H1 (cell line): ENCODE results near the gene PPP3R2. TPM values are rescaled to one million over a fixed set of nuclear protein-coding genes. Genes with fewer than 3 reads are reported as not detected.
A peak's percentile ranks its signal among the peaks of the same experiment; 100 is the strongest.

Experiments
- CTCF ChIA-PET: fragments of 300-600 bp; sonication (Branson Sonifier 250); formaldehyde crosslinking; loops from one replicate; lab custom pipeline; 2021; ENCODE audit not compliant: partially characterized antibody; lab: Charles Lee
- POLR2A ChIA-PET: fragments of 300-600 bp; sonication (Branson Sonifier 250); formaldehyde crosslinking; loops from one replicate; lab custom pipeline; 2021; ENCODE audit warnings: inconsistent platforms; ENCODE audit not compliant: partially characterized antibody; lab: Charles Lee
- DNase-seq, 2 experiments: peaks; one replicate each; pipeline versions ENCODE4 v3.0.0 to v3.0.0-alpha.2; 2010 to 2022; ENCODE audit warnings: low spot score in 2 of 2, low read depth in 1 of 2, mixed read lengths in 1 of 2
- FAIRE-seq: peaks from 2 replicates; lab custom pipeline; 2011; peaks lifted over from hg19 to GRCh38; lab: Jason Lieb, UNC
- H2AFZ ChIP-seq: 2 replicates; pipeline ENCODE4 v1.8.1; 2012; ENCODE audit warnings: low read length, inconsistent platforms
- H2AK5ac ChIP-seq: 2 replicates; pipeline ENCODE4 v1.6.1; 2013; ENCODE audit warnings: low read depth, low read length
- H2BK120ac ChIP-seq: replicated peaks from 2 replicates; pipeline ENCODE3; 2013; ENCODE audit warnings: low read depth, low read length, inconsistent platforms
- H2BK12ac ChIP-seq: 2 replicates; pipeline ENCODE4 v1.6.1; 2013; ENCODE audit warnings: low read depth, low read length
- H2BK15ac ChIP-seq: 2 replicates; pipeline ENCODE4 v1.6.1; 2013; ENCODE audit warnings: low read length
- H2BK20ac ChIP-seq: 2 replicates; pipeline ENCODE4 v1.6.1; 2013; ENCODE audit warnings: low read length
- H2BK5ac ChIP-seq: 2 replicates; pipeline ENCODE4 v1.6.1; 2013; ENCODE audit warnings: low read depth, low read length
- H3K14ac ChIP-seq: 2 replicates; pipeline ENCODE4 v1.6.1; 2013; ENCODE audit warnings: inconsistent platforms; ENCODE audit not compliant: insufficient read length
- H3K18ac ChIP-seq: 2 replicates; pipeline ENCODE4 v1.6.1; 2013; ENCODE audit warnings: low read length; ENCODE audit errors: extremely low read depth
- H3K23ac ChIP-seq: 2 replicates; pipeline ENCODE4 v1.6.1; 2013; ENCODE audit warnings: inconsistent platforms; ENCODE audit not compliant: insufficient read length
- H3K23me2 ChIP-seq: 2 replicates; pipeline ENCODE4 v1.6.1; 2013; ENCODE audit warnings: low read depth, low read length
- H3K27ac ChIP-seq: 2 replicates; pipeline ENCODE4 v1.6.1; 2011; ENCODE audit warnings: low read depth, low read length, inconsistent platforms
- H3K27me3 ChIP-seq, 4 experiments: replicated peaks in 1 of 4; 1 replicate in 1 of 4; 2 replicates in 3 of 4; pipeline versions ENCODE4 v1.6.1 to v1.8.1; 2011 to 2013; ENCODE audit warnings: low read length in 3 of 4, mild to moderate bottlenecking in 3 of 4, inconsistent platforms in 2 of 4, mixed read lengths in 2 of 4, moderate library complexity in 1 of 4; ENCODE audit not compliant: control insufficient read depth in 3 of 4, insufficient read depth in 3 of 4; ENCODE audit errors: extremely low read depth in 1 of 4
- H3K36me3 ChIP-seq, 4 experiments: 2 replicates each; pipeline versions ENCODE4 v1.6.1 to v1.8.1; 2011 to 2013; ENCODE audit warnings: mild to moderate bottlenecking in 4 of 4, low read length in 3 of 4, moderate library complexity in 2 of 4, control low read depth in 1 of 4, inconsistent platforms in 1 of 4; ENCODE audit not compliant: insufficient read depth in 4 of 4, control insufficient read depth in 2 of 4
- H3K4ac ChIP-seq: replicated peaks from 2 replicates; pipeline ENCODE3; 2013; ENCODE audit warnings: low read length, low read depth, mixed read lengths, inconsistent platforms; ENCODE audit not compliant: insufficient read length
- H3K4me1 ChIP-seq, 4 experiments: replicated peaks in 1 of 4; 1 replicate in 1 of 4; 2 replicates in 3 of 4; pipeline versions ENCODE4 v1.6.1 to v1.8.1; 2011 to 2013; ENCODE audit warnings: low read length in 3 of 4, inconsistent platforms in 2 of 4, mixed read lengths in 1 of 4; ENCODE audit not compliant: insufficient read depth in 4 of 4, control insufficient read depth in 3 of 4
- H3K4me2 ChIP-seq, 2 experiments: 2 replicates each; pipeline versions ENCODE4 v1.6.1 to v1.8.1; 2011 to 2013; ENCODE audit warnings: low read depth in 2 of 2, low read length in 2 of 2, control low read depth in 1 of 2, inconsistent platforms in 1 of 2, mild to moderate bottlenecking in 1 of 2; ENCODE audit not compliant: insufficient read depth in 1 of 2
- H3K4me3 ChIP-seq, 4 experiments: fragments of 200-600, 300-600 bp in 1 of 4; sonication (generic), shearing (Covaris generic), sonication (Bioruptor Twin) in 1 of 4; 2 replicates each; pipeline versions ENCODE4 v1.5.1 to v1.8.1; 2011 to 2016; ENCODE audit warnings: low read length in 4 of 4, low read depth in 3 of 4, control low read depth in 2 of 4, inconsistent platforms in 2 of 4, mild to moderate bottlenecking in 2 of 4, mixed read lengths in 1 of 4, moderate library complexity in 1 of 4; ENCODE audit not compliant: insufficient read depth in 2 of 4; ENCODE audit errors: extremely low read depth in 1 of 4
- H3K56ac ChIP-seq: replicated peaks from 2 replicates; pipeline ENCODE3; 2013; ENCODE audit warnings: low read depth, mild to moderate bottlenecking, mixed read lengths, low read length, inconsistent platforms; ENCODE audit not compliant: insufficient read length
- H3K79me1 ChIP-seq: 2 replicates; pipeline ENCODE4 v1.6.1; 2013; ENCODE audit warnings: low read depth, low read length, control low read depth
- H3K79me2 ChIP-seq, 2 experiments: 2 replicates each; pipeline versions ENCODE4 v1.6.1 to v1.8.1; 2012 to 2013; ENCODE audit warnings: low read length in 2 of 2, mild to moderate bottlenecking in 2 of 2, inconsistent platforms in 1 of 2; ENCODE audit not compliant: insufficient read depth in 2 of 2, control insufficient read depth in 1 of 2
- H3K9ac ChIP-seq, 4 experiments: replicated peaks in 1 of 4; 1 replicate in 1 of 4; 2 replicates in 3 of 4; pipeline versions ENCODE4 v1.6.1 to v1.8.1; 2011 to 2013; ENCODE audit warnings: low read depth in 3 of 4, low read length in 3 of 4, control low read depth in 2 of 4, mild to moderate bottlenecking in 2 of 4, moderate library complexity in 2 of 4, inconsistent platforms in 1 of 4; ENCODE audit errors: extremely low read depth in 1 of 4
- H3K9me3 ChIP-seq, 2 experiments: 2 replicates each; pipeline versions ENCODE4 v1.6.1 to v1.8.1; 2012 to 2013; ENCODE audit warnings: mild to moderate bottlenecking in 2 of 2, moderate library complexity in 2 of 2, control low read depth in 1 of 2, inconsistent platforms in 1 of 2, low read depth in 1 of 2, low read length in 1 of 2, mixed read lengths in 1 of 2; ENCODE audit not compliant: insufficient read depth in 2 of 2
- H4K20me1 ChIP-seq, 2 experiments: replicated peaks in 1 of 2; 2 replicates each; pipeline versions ENCODE3 to v1.8.1; 2011 to 2013; ENCODE audit warnings: inconsistent platforms in 2 of 2, low read length in 2 of 2, mild to moderate bottlenecking in 1 of 2; ENCODE audit not compliant: insufficient read depth in 2 of 2, control insufficient read depth in 1 of 2
- H4K5ac ChIP-seq: 2 replicates; pipeline ENCODE4 v1.6.1; 2013; ENCODE audit warnings: low read length, low read depth, mixed read lengths, inconsistent platforms; ENCODE audit not compliant: insufficient read length
- H4K8ac ChIP-seq: 2 replicates; pipeline ENCODE4 v1.8.0; 2013; ENCODE audit warnings: mild to moderate bottlenecking, moderate library complexity, low read length, inconsistent platforms; ENCODE audit not compliant: insufficient read depth; ENCODE audit errors: extremely low read depth
- H4K91ac ChIP-seq: replicated peaks from 2 replicates; pipeline ENCODE3; 2013; ENCODE audit warnings: low read length, mixed read lengths, inconsistent platforms; ENCODE audit not compliant: insufficient read length
- BRCA1 ChIP-seq: IDR thresholded peaks from 2 replicates; pipeline ENCODE4 v1.6.1; 2012; ENCODE audit warnings: low read depth, low read length, improper control_type of control experiment
- CHD1 ChIP-seq: IDR thresholded peaks from 2 replicates; pipeline ENCODE4 v1.6.1; 2012; ENCODE audit warnings: low read depth, low read length, improper control_type of control experiment
- JUN ChIP-seq: IDR thresholded peaks from 2 replicates; pipeline ENCODE4 v1.6.1; 2011; ENCODE audit warnings: low read depth, mild to moderate bottlenecking, improper control_type of control experiment, low read length
- KDM1A ChIP-seq: fragments of 200-600, 300-600 bp; sonication (generic); IDR thresholded peaks from 2 replicates; pipeline ENCODE4 v1.7.1; 2016; ENCODE audit warnings: mild to moderate bottlenecking, low read length, borderline replicate concordance
- POLR2AphosphoS5 ChIP-seq: IDR thresholded peaks from 2 replicates; pipeline ENCODE4 v1.6.1; 2011; ENCODE audit warnings: low read depth, low read length
- SIN3A ChIP-seq, 2 experiments: IDR thresholded peaks in 1 of 2; conservative IDR thresholded peaks in 1 of 2; 2 replicates each; pipeline ENCODE4 v1.6.1; 2011 to 2012; ENCODE audit warnings: low read length in 2 of 2, improper control_type of control experiment in 1 of 2, low read depth in 1 of 2, mild to moderate bottlenecking in 1 of 2
- SUZ12 ChIP-seq: fragments of 200-600 bp; sonication (generic); IDR thresholded peaks from 2 replicates; pipeline ENCODE4 v1.6.1; 2012; ENCODE audit warnings: mild to moderate bottlenecking, inconsistent platforms, low read length, moderate library complexity, mixed read lengths
- TAF1 ChIP-seq: IDR thresholded peaks from 2 replicates; pipeline ENCODE4 v1.6.1; 2011; ENCODE audit warnings: mild to moderate bottlenecking, low read depth, low read length
- TAF7 ChIP-seq: optimal IDR thresholded peaks from 2 replicates; pipeline ENCODE3; 2011; ENCODE audit warnings: low read depth, mild to moderate bottlenecking, inconsistent platforms, low read length, moderate library complexity, borderline replicate concordance
- TEAD4 ChIP-seq: IDR thresholded peaks from 2 replicates; pipeline ENCODE4 v1.6.1; 2012; ENCODE audit warnings: low read depth, low read length, inconsistent platforms, mixed read lengths
- ZNF274 ChIP-seq: IDR thresholded peaks from 2 replicates; pipeline ENCODE4 v1.7.0; 2012; ENCODE audit warnings: low read length, borderline replicate concordance; ENCODE audit errors: extremely low read depth
- WGBS, 2 experiments: shearing (Covaris generic) in 1 of 2; methylation state at CpG; one replicate each; pipeline versions ENCODE4 v1.1.6 to v1.1.7; 2013 to 2015; ENCODE audit warnings: low lambda C conversion rate in 2 of 2, mixed read lengths in 2 of 2, inconsistent platforms in 1 of 2, low coverage in 1 of 2, missing lambda C conversion rate in 1 of 2; ENCODE audit not compliant: insufficient replicate concordance in 2 of 2, insufficient coverage in 1 of 2, insufficient read length in 1 of 2; ENCODE audit errors: extremely low coverage in 1 of 2, missing lambda C conversion rate in 1 of 2; 5-methylcytosine and 5-hydroxymethylcytosine counted together
- polyA plus RNA-seq, 7 experiments: library from polyadenylated mRNA; depleted of rRNA in 3 of 7; stranded (reverse) in 5 of 7; unstranded in 2 of 7; fragments of >200 nt in 5 of 7; fragments of 200-250 nt in 2 of 7; gene quantifications; 1 replicate in 5 of 7; 2 replicates in 1 of 7; 4 replicates in 1 of 7; pipeline versions ENCODE4 v1.2.1 to v1.2.3, GENCODE V29; 2011 to 2013; ENCODE audit warnings: missing spikeins in 2 of 7, mixed read lengths in 2 of 7
- total RNA-seq: library from RNA; stranded (reverse); fragmentation: NEBNext Ultra II Directional; extraction: Animal tissue kit (Norgen Biotek cat#: 25700); gene quantifications from 2 replicates; pipeline ENCODE4 v1.2.1, GENCODE V29; 2021
- TF ChIP-seq, protein P1 (sequence below), 3 experiments: IDR thresholded peaks; 1 replicate in 2 of 3; 2 replicates in 1 of 3; pipeline versions ENCODE4 v1.5.1 to v1.6.1; 2011; ENCODE audit warnings: low read length in 3 of 3, mild to moderate bottlenecking in 3 of 3, inconsistent platforms in 2 of 3, low read depth in 1 of 3, moderate library complexity in 1 of 3; ENCODE audit not compliant: insufficient read depth in 1 of 3; ENCODE audit errors: control extremely low read depth in 1 of 3

Gene PPP3R2
- total and polyA plus RNA-seq, 2 of the 8 experiments (the other 6 are each of a cell fraction or from before 2014, with no cell fraction given) = not detected

DNA sequence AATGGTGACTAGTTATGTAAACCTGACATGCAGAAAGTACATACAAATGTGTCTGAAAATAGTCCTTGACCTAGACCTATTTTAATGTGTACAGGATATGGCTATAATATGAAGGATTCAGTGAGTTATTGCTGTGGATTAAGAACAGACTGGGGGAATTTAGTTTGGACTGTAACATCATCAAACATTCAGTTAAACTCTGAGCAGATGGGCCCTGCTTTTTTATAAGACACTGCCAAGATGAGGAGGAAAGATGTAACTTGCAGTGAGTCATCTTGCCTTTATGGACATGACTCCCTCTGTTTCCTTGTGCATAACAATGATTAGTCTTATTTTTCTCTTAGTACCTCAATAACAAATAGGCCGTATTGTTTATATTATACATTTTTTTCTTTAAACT, 12.2 kb downstream of the PPP3R2 start:
- Histone ChIP-seq H2AFZ (peak overlapping the region; percentile 42; the same call in 1 of the 2 replicates), H3K4me2 (no peak overlapping the region; a peak in 1 of 4 replicates), H2BK12ac (no peak overlapping the region), H2BK15ac (no peak overlapping the region), H3K56ac (no peak overlapping the region), H2AK5ac (no peak overlapping the region), H4K91ac (no peak overlapping the region), H3K9me3 (no peaks in the 10 kb centered on the region), H2BK120ac (no peak overlapping the region), H3K9ac (no peak overlapping the region), H3K14ac (no peak overlapping the region), H2BK5ac (no peak overlapping the region), H2BK20ac (no peak overlapping the region), H3K4me3 (no peak overlapping the region), H4K8ac (no peak overlapping the region), H3K27me3 (no peaks in the 10 kb centered on the region), H4K20me1 (no peaks in the 10 kb centered on the region), H3K4ac (no peak overlapping the region), H3K23ac (no peak overlapping the region), H3K36me3 (no peaks in the 10 kb centered on the region), H3K18ac (no peak overlapping the region), H4K5ac (no peak overlapping the region), H3K27ac (no peak overlapping the region), H3K4me1 (peaks cover 1 to 9% (median 6%) of the 10 kb centered on the region in 4 experiments; a peak in 6 of 7 replicates), H3K79me1 (no peaks in the 10 kb centered on the region), H3K23me2 (no peaks in the 10 kb centered on the region; the same call in 1 of the 2 replicates), H3K79me2 (no peaks in the 10 kb centered on the region)
- ChIA-PET CTCF (no interaction called here), POLR2A (no interaction called here)
- FAIRE-seq (no peak), DNase-seq (no peak)
- 82% methylated on average over 1 of the region's 1 CpG; no CpG with 5 or more reads in 1 of the 2 experiments for WGBS, 2 experiments
- TF ChIP-seq, protein P1, sequence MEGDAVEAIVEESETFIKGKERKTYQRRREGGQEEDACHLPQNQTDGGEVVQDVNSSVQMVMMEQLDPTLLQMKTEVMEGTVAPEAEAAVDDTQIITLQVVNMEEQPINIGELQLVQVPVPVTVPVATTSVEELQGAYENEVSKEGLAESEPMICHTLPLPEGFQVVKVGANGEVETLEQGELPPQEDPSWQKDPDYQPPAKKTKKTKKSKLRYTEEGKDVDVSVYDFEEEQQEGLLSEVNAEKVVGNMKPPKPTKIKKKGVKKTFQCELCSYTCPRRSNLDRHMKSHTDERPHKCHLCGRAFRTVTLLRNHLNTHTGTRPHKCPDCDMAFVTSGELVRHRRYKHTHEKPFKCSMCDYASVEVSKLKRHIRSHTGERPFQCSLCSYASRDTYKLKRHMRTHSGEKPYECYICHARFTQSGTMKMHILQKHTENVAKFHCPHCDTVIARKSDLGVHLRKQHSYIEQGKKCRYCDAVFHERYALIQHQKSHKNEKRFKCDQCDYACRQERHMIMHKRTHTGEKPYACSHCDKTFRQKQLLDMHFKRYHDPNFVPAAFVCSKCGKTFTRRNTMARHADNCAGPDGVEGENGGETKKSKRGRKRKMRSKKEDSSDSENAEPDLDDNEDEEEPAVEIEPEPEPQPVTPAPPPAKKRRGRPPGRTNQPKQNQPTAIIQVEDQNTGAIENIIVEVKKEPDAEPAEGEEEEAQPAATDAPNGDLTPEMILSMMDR (IDR thresholded peaks at IDR 0.05; ENCODE audit: control extremely low read depth in 1 of 3, insufficient read depth in 1 of 3, low read depth in 1 of 3, low read length in 3 of 3) = no peak
- TF ChIP-seq TAF1 (no peak), SIN3A (conservative IDR thresholded peaks at IDR 0.05 in 1 of 2, IDR thresholded peaks at IDR 0.05 in 1 of 2; ENCODE audit: low read depth in 1 of 2, low read length in 2 of 2) (no peak), POLR2AphosphoS5 (no peak), TAF7 (no peak), KDM1A (no peak), SUZ12 (no peak), CHD1 (no peak), ZNF274 (no peak), JUN (no peak), BRCA1 (no peak), TEAD4 (no peak)
